OCI-LY3 (cell line): ENCODE results near the gene CFAP91.

ENCODE experiments used
- CTCF ChIP-seq: fragments of 200-600, 300-600 bp; sonication (generic); IDR thresholded peaks from 2 replicates; pipeline ENCODE4 v1.5.1; 2014; ENCODE audit warnings: antibody characterized with exemption, low read length, low read depth
- EZH2phosphoT487 ChIP-seq: fragments of 200-600 bp; shearing (Covaris generic); IDR thresholded peaks from 2 replicates; pipeline ENCODE4 v1.6.1; 2018; ENCODE audit warnings: antibody characterized with exemption, mixed run types, low read depth

GRCh38 chr3:119673875-119674274, 28.9 kb upstream of the CFAP91 start:
- no peak for TF ChIP-seq CTCF
- no peak for TF ChIP-seq EZH2phosphoT487
